GM19372 (cell line): ENCODE results near the gene DEUP1.

ENCODE experiments used
- ATAC-seq: cut with Tn5 transposase; IDR thresholded peaks from one replicate; pipeline ENCODE4 v1.9.1; 2021; ENCODE audit warnings: mild to moderate bottlenecking, low read depth, moderate library complexity; ENCODE audit not compliant: unreplicated experiment

The DEUP1 gene

GRCh38 chr11:93468290-93468689, 137.7 kb downstream of the DEUP1 start:
- ATAC-seq = no peak

- no peak for ATAC-seq
Observed at GRCh38 chr11:93474123-93474522, 143.6 kb downstream of the DEUP1 start.

- ATAC-seq = no peak
Observed at GRCh38 chr11:93476796-93477195, 146.3 kb downstream of the DEUP1 start.

GRCh38 chr11:93477684-93478234, 147.2 kb downstream of the DEUP1 start:
- ATAC-seq = no peak

GRCh38 chr11:93478841-93479240, 148.3 kb downstream of the DEUP1 start:
- no peak for ATAC-seq

- ATAC-seq = no peak
Observed at GRCh38 chr11:93480256-93480655, 149.7 kb downstream of the DEUP1 start.

- ATAC-seq = no peak
Observed at GRCh38 chr11:93480756-93481155, 150.2 kb downstream of the DEUP1 start.

- ATAC-seq = no peak
Observed at GRCh38 chr11:93481279-93481678, 150.7 kb downstream of the DEUP1 start.

GRCh38 chr11:93481696-93482095, 151.2 kb downstream of the DEUP1 start:
- ATAC-seq = no peak

GRCh38 chr11:93482556-93482955, 152.0 kb downstream of the DEUP1 start:
- no peak for ATAC-seq

GRCh38 chr11:93484716-93485115, 154.2 kb downstream of the DEUP1 start:
- ATAC-seq = no peak

GRCh38 chr11:93485983-93486382, 155.4 kb downstream of the DEUP1 start:
- no peak for ATAC-seq

- no peak for ATAC-seq
Observed at GRCh38 chr11:93487032-93487483, 156.5 kb downstream of the DEUP1 start.
